Mucosa of rectum (tissue), 2 donors: ENCODE data around the gene CYP27A1.

Experiments
- H3K27ac ChIP-seq, 2 donors: one replicate each; pipeline ENCODE4 v1.7.0; 2013; ENCODE audit warnings: inconsistent platforms in 2 of 2, low read depth in 2 of 2, low read length in 2 of 2
- H3K27me3 ChIP-seq, 2 donors: one replicate each; pipeline ENCODE4 v1.7.0; 2013; ENCODE audit warnings: low read length in 2 of 2; ENCODE audit not compliant: control insufficient read depth in 2 of 2, insufficient read depth in 2 of 2
- H3K36me3 ChIP-seq, 2 donors: one replicate each; pipeline ENCODE4 v1.7.0; 2013; ENCODE audit warnings: low read length in 2 of 2; ENCODE audit not compliant: control insufficient read depth in 2 of 2, insufficient read depth in 2 of 2
- H3K4me1 ChIP-seq, 2 donors: one replicate each; pipeline ENCODE4 v1.7.0; 2013; ENCODE audit warnings: low read length in 2 of 2, mild to moderate bottlenecking in 1 of 2; ENCODE audit not compliant: control insufficient read depth in 2 of 2, insufficient read depth in 2 of 2
- H3K4me3 ChIP-seq, 2 donors: one replicate each; pipeline ENCODE4 v1.7.0; 2013; ENCODE audit warnings: low read length in 2 of 2
- H3K9ac ChIP-seq, 2 donors: one replicate each; pipeline ENCODE4 v1.7.0; 2013; ENCODE audit warnings: low read length in 2 of 2, low read depth in 1 of 2, mild to moderate bottlenecking in 1 of 2
- H3K9me3 ChIP-seq, 2 donors: one replicate each; pipeline ENCODE4 v1.7.0; 2013; ENCODE audit warnings: low read length in 2 of 2; ENCODE audit not compliant: control insufficient read depth in 2 of 2
- donor health status: healthy.
- donor health status: Normal muscosa, but diverticular disease.

The CYP27A1 gene

GRCh38 chr2:218773881-218774280 is 8.1 kb upstream of the CYP27A1 start:
- H3K9me3 ChIP-seq: no peaks in the 10 kb centered on the region
- H3K36me3 ChIP-seq: no peaks in the 10 kb centered on the region
- H3K27ac ChIP-seq: no peak overlapping the region
- no peak overlapping the region for H3K4me3 ChIP-seq
- no peaks in the 10 kb centered on the region for H3K4me1 ChIP-seq
- no peaks in the 10 kb centered on the region for H3K27me3 ChIP-seq
- no peak overlapping the region for H3K9ac ChIP-seq

DNA sequence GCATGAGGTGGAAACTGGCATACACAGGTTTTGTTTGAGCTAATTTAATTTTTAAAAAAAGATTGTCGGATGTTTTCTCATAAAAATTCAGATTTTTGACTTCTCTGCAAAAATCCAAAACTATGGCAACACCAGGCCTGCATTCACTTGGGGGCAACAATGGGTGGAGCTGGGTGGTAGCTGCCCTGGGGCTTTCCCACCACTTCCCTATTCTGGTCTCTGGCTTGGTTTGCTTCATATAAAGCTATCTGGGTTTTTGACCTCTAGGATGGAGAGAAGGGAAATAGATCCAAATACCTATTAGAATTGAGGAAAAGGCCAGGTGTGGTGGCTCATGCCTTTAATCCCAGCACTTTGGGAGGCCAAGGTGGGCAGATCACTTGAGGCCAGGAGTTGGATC is 5.5 kb upstream of the CYP27A1 start:
- Histone ChIP-seq H3K4me3 (no peak overlapping the region), H3K9me3 (no peaks in the 10 kb centered on the region), H3K36me3 (no peaks in the 10 kb centered on the region), H3K9ac (no peak overlapping the region), H3K27ac (no peak overlapping the region), H3K27me3 (peaks cover 0 to 2% of the 10 kb centered on the region in 2 donors), H3K4me1 (peaks cover 3 to 9% of the 10 kb centered on the region in 2 donors)

- Histone ChIP-seq H3K27me3 (peaks cover 0 to 2% of the 10 kb centered on the region in 2 donors), H3K4me1 (peaks cover 3 to 12% of the 10 kb centered on the region in 2 donors), H3K4me3 (no peak overlapping the region), H3K9ac (no peak overlapping the region), H3K9me3 (no peaks in the 10 kb centered on the region), H3K27ac (no peak overlapping the region), H3K36me3 (no peaks in the 10 kb centered on the region)
Observed at GRCh38 chr2:218777276-218777990, 4.5 kb upstream of the CYP27A1 start.

DNA sequence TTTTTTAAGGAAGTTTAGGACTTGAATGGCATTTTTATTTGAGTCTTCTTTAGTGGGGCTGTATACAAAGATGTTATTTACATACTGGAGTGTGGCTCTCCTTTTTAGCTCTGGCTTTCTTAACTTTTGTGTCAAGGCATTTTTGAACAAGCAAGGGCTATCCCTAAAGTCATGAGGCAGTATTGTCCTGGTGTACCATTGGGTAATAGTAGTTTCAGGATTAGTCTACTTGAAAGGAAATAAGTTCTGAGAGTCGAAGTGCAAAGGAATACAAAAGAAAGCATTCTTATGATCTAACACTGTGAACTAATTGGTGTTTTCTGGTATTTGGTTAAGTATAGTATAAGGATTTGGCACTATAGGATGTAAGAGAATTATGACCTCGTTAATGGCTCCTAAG is 1.9 kb upstream of the CYP27A1 start:
- Histone ChIP-seq H3K36me3 (no peaks in the 10 kb centered on the region), H3K27ac (no peak overlapping the region), H3K27me3 (peaks cover 0 to 2% of the 10 kb centered on the region in 2 donors), H3K4me3 (no peak overlapping the region), H3K4me1 (peaks cover 7 to 14% of the 10 kb centered on the region in 2 donors), H3K9me3 (no peaks in the 10 kb centered on the region), H3K9ac (no peak overlapping the region)

DNA sequence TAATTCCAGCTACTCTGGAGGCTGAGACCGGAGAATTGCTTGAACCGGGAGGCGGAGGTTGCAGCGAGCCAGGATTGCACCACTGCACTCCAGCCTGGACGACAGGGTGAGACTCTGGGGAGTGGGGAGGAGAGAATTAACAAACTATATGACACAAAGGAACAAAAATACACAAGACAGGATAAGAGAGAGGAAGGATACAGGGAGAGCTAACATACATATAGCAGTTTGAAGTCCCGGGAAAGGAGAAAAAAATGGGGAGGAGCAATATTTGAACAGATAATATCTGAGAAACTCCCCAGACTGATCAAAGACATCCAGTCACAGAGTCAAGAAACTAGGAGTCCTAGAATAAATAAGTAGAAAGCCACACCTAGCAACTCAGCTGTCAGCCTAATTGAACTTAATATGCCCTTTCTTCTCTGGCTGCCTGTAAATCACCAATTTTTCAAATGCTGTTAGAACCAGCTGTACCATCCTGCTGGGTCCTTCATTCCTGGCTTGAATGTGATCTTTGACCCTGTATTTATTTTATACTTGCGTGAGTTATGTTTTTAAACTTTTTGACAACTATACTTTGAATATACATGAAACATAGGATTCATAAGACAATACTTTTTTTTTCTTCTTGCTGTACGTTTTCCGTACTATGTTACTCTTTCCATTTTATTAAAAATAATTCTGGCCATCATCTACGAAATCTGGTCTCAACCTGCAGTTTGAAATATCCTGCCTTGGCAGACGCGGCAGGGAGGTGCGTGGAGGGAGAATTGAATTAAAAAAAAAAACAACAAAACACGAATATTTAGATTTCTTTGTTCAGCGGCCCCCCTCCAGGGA is 876 bp upstream of the CYP27A1 start:
- no peaks in the 10 kb centered on the region for H3K9me3 ChIP-seq
- H3K4me1 ChIP-seq: peaks cover 7 to 20% of the 10 kb centered on the region in 2 donors
- H3K9ac ChIP-seq: peak overlapping the region; percentile 73 to 78
- H3K27ac ChIP-seq: peak overlapping the region; percentile 69 to 79
- H3K4me3 ChIP-seq: peak overlapping the region; percentile 64 to 91
- H3K36me3 ChIP-seq: no peaks in the 10 kb centered on the region
- H3K27me3 ChIP-seq: peaks cover 0 to 2% of the 10 kb centered on the region in 2 donors

GRCh38 chr2:218782528-218782844 is 539 bp downstream of the CYP27A1 start:
- peak overlapping the region; percentile 69 to 79 for H3K27ac ChIP-seq
- H3K9me3 ChIP-seq: no peaks in the 10 kb centered on the region
- H3K27me3 ChIP-seq: peaks cover 0 to 4% of the 10 kb centered on the region in 2 donors
- no peaks in the 10 kb centered on the region for H3K36me3 ChIP-seq
- H3K4me3 ChIP-seq: peak overlapping the region; percentile 64 to 91
- peaks cover 7 to 20% of the 10 kb centered on the region in 2 donors for H3K4me1 ChIP-seq
- H3K9ac ChIP-seq: peak overlapping the region; percentile 73 to 78

DNA sequence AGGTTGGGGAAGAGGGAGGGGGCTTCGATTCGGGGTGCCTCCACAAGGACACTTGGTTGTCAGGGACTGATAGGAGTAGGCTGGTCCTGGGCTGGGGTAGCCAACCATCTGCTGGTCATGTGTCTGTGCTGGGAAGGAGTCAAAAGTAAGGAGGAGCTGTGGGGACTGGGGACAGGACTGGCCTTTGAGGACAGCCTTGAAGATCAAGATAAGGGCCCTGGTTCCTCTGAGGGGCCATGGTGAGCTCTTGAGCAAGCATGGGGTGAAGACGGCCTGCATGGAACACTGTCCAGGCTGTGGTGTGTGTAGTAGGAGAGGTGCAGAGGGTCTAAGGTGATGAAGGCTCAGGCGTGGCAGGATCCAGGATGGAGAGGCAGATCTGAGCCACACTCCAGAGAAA is 1.7 kb downstream of the CYP27A1 start:
- Histone ChIP-seq H3K4me1 (peaks cover 7 to 20% of the 10 kb centered on the region in 2 donors), H3K9me3 (no peaks in the 10 kb centered on the region), H3K4me3 (peak overlapping the region; percentile 1 to 53), H3K9ac (no peak overlapping the region), H3K36me3 (no peaks in the 10 kb centered on the region), H3K27me3 (peaks cover 0 to 4% of the 10 kb centered on the region in 2 donors), H3K27ac (no peak overlapping the region)

GRCh38 chr2:218785103-218785502 is 3.2 kb downstream of the CYP27A1 start:
- Histone ChIP-seq H3K27ac (no peak overlapping the region), H3K4me3 (no peak overlapping the region), H3K27me3 (peaks cover 0 to 4% of the 10 kb centered on the region in 2 donors), H3K9me3 (no peaks in the 10 kb centered on the region), H3K9ac (no peak overlapping the region), H3K4me1 (peaks cover 7 to 20% of the 10 kb centered on the region in 2 donors), H3K36me3 (no peaks in the 10 kb centered on the region)

GRCh38 chr2:218786133-218786532 is 4.2 kb downstream of the CYP27A1 start:
- no peak overlapping the region for H3K27ac ChIP-seq
- H3K36me3 ChIP-seq: no peaks in the 10 kb centered on the region
- H3K9ac ChIP-seq: no peak overlapping the region
- no peak overlapping the region for H3K4me3 ChIP-seq
- peaks cover 0 to 1% of the 10 kb centered on the region in 2 donors for H3K27me3 ChIP-seq
- H3K9me3 ChIP-seq: no peaks in the 10 kb centered on the region
- peaks cover 4 to 14% of the 10 kb centered on the region in 2 donors for H3K4me1 ChIP-seq

DNA sequence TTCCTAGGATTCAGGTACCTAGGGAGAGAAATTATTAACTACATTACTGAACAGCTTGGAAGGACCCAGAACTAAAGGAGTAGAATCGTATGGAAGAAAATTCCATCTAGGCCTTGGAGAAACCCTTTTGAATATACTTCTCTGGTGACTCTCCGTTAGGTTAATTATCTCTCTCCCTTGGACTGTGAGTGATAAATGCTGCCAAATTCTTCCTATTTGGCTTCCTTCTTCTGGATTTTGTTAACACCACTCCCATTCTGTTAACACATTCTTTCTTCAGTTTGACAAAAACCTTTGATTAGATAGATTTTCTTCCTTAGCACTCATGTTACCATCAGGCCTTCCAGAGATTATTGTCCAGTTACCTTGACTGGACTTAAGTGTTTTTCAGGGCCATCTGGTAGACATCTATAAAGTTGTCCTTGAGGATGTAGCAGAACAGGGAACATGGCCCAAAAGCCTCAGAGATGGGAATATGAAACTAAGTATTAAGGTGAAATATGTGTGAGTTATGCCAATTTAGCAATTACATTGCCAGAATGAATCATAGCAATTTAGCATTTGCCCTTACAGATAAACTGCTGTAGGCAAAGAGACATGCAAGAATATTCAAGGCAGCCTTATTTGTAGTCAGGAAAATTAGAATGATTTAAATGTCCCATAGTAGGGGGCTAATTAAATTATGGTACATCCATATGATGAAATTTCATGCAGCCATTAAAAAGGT is 6.7 kb downstream of the CYP27A1 start:
- Histone ChIP-seq H3K9me3 (no peaks in the 10 kb centered on the region), H3K9ac (no peak overlapping the region), H3K4me3 (no peak overlapping the region), H3K27me3 (peaks cover 0 to 1% of the 10 kb centered on the region in 2 donors), H3K4me1 (peaks cover 3 to 5% of the 10 kb centered on the region in 2 donors), H3K27ac (no peak overlapping the region), H3K36me3 (no peaks in the 10 kb centered on the region)
